Measurements from ENCODE around the gene HSD17B2.
"Not testable (repeated sequence)": the region's sequence is repeated elsewhere in the genome, so short reads cannot be mapped to it uniquely, and the experiment has no call there.

Gene HSD17B2

DNA sequence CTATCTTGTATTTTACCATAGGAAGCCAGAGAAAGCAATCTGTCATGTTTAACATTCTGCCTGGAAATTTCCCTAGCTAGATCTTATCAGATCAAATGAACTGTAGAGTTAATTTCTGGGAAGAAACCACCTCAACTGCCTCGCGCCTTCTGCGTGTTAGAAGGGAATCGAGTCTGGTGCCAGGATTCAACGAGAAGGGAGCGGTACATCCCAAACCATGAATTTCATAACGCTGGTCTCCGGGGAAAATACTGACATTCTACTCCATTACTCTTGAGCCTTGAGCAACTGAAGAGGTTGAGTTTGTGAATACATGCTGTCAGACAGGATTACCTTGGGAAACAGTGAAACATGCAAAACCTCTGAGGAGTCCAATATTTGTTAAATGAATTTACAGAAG, 99.8 kb downstream of the HSD17B2 start:
- DNase-seq (ENCODE audit: low spot score): no peak

DNA sequence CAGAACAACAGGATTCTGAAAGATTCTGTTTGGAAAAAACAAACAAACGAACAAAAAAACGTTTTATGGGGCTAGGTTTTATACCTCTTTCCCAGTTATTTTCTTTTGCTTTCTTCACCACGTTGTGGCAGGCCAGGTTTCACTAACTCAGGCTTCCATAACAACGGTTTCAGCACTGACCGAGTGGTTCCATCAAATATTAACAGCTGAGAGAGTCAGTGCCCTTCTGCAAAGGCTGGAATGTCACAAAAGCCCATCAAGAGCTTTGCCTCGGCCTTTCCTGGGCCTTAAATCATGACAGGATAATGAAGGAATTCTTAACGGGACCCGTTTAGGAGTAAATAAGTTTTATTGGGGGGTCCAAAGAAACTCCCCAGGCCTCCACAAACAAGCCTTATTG, 100.8 kb downstream of the HSD17B2 start:
- no peak for DNase-seq (ENCODE audit: low spot score)

DNA sequence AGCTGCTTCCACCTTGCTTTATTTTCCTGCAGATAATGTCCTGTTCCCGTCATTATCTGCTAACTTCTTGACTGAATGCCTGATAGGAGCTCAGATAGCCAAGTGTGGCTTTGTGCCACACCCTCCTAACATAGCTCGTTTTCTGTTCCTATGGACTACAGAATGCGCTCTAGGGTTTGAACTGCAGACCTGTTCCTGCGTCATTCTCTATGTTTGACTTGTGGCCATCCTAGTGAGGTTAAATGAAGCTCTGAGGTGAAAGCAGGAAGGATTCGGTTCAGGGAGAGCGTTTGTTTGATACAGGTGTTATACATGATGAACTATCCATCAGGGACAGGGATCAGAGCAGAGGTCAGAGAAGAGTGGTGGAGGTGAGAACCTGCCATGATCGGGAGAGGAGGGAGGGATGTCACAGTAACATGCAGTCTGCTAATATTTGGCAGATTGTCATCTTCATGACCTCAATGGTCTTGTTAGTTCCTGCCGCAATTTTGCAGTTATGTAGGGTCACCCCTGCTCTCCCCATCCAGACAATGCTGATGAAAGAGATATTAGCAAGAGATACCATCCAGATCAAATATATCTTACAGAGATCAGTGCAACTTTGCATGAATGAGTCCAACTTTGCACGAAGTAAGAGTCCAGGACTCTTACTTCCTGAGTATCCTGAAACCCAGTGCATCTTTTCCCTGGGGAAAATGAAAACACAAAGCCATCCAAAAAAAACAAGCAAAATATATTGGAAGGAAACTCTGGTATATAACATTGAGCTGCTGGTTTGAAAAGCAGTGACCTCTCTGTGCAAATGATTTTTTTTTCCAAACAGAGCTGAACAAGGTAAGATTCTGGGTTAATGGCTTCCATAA, 102.1 kb downstream of the HSD17B2 start:
- no peak for DNase-seq (ENCODE audit: low spot score)

DNA sequence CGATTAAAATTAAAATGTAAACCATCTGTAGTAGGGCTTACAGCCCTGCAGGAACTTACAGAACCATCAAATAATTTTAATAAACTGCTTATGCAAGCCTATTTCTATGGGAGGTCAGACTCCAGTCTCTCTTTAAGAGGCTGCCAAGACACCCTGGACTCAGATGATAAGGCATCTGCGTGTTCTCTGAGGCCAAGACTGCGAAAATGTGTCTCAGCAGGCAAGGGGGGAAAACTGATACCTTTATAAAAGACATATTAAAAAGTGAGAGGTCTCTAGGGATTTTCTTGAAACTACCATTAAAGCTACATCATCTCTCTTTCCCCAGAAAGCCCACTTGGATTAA, 102.7 kb downstream of the HSD17B2 start:
- DNase-seq (ENCODE audit: low spot score): no peak

DNA sequence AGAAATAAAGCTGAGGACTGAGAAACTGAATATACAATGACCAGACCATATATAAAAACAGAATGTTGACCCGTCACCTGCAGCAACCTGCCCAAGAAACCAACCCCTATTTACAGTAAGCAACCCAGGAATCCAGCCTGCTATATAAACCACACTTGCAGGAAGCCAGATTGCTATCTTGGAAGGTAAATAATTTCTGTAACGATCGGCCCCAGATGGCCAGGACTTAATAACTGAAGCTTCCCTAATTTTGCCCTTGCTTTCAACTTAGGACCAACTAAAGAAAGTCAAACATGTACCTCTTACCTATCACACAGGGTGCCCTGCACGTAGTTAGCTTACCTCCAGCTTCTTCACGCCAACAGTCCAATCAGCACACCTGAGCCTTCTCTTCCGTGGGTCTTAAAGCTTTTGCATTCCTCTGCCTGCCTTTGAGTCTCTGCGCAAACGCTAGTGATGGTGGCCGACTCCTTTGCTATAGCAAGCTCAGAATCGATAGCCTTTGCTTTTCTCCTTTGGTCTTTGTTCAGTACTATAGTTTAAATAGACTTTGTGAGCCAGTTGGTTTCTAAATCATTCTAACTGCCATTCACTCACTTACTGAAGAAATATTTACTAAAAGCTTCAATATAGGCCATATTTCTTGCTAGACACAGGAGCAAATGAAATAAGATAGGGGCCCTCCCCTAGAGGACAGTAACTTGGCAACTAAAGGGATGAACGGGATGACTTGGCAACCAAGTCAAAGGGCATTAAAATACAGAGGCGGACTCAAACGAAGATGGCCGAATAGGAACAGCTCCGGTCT, 103.6 kb downstream of the HSD17B2 start:
- no peak for DNase-seq (ENCODE audit: low spot score)

DNA sequence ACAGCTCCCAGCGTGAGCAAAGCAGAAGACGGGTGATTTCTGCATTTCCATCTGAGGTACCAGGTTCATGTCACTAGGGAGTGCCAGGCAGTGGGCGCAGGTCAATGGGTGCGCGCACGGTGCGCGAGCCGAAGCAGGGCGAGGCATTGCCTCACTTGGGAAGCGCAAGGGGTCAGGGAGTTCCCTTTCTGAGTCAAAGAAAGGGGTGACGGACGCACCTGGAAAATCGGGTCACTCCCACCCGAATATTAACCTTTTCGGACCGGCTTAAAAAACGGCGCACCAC, 104.2 kb downstream of the HSD17B2 start:
- DNase-seq (ENCODE audit: low spot score): not testable (repeated sequence)

DNA sequence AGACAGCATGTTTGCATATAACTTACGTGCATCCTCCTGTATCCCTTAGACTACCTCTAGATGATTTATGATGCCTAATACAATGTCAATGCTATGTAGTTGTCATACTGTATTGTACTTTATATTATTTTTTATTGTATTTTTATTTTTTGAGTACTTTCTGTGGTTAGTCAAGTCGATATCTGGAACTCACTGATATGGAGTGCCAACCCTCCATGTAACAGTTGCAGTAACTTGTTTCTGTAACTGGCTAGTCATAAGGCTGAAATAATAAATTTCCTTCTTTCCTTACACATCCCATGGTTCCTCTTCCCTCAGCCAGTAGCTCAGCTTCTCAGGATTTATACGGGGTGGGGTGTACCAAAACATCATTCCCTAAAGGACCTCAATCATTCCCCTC, 111.5 kb downstream of the HSD17B2 start:
- DNase-seq (ENCODE audit: low spot score): no peak

DNA sequence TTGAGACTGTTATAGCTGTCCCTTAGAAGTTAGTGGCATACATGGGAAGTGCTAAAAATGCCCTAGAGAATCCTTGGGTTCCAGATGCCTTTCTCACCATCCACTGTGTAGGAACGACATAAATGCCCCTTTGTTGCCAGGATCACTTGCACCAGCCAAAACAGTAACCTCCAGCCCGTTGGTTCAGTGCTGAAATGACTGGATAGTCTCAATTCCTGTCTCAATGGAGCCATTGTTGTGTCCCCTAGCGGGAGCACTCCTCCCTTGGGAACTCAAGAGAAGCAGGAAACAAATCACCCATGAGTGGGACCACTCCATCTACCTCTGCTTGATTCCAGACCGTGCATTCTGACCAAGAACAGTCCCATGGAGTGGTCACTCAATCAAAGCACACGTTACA, 111.9 kb downstream of the HSD17B2 start:
- no peak for DNase-seq (ENCODE audit: low spot score)

DNA sequence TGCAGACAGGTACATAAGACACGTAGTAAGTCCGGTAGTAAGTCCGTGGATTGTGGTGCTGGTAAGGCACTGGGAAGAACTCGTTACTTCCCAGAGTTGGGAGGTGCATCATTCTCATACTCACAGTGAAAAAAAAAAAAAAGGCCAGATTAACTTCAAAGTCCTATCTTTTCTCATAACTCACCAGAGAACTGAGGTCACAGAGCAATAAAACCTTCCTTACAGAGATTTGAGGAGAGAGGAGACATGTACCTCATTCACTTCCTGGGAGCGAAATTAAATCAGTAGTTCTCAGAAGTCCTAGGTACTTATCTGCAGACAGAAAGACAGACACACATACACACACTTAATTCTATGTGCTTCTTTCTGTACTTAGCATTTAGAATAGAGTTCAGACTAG, 112.5 kb downstream of the HSD17B2 start:
- no peak for DNase-seq (ENCODE audit: low spot score)

Data from RKO (cell line).